H9 (cell line): ENCODE measurements around the gene WNT3A. TPM values are rescaled to one million over a fixed set of nuclear protein-coding genes. Genes with fewer than 3 reads are reported as not detected.

Experiments used
- DNase-seq: peaks from one replicate; pipeline ENCODE4 v3.0.0-alpha.2; 2017
- H2AFZ ChIP-seq: one replicate; pipeline ENCODE4 v1.6.1; 2013; ENCODE audit warnings: mild to moderate bottlenecking, low read length, control low read depth, moderate library complexity
- H2AK5ac ChIP-seq: 2 replicates; pipeline ENCODE4 v1.6.1; 2013; ENCODE audit warnings: low read length, control low read depth, mixed read lengths; ENCODE audit not compliant: insufficient read length
- H2BK120ac ChIP-seq: one replicate; pipeline ENCODE4 v1.6.1; 2013; ENCODE audit warnings: low read depth, mild to moderate bottlenecking, low read length, control low read depth, inconsistent platforms; ENCODE audit not compliant: poor library complexity, severe bottlenecking
- H2BK12ac ChIP-seq: 2 replicates; pipeline ENCODE4 v1.6.1; 2013; ENCODE audit warnings: low read length, control low read depth, mixed read lengths, low read depth; ENCODE audit not compliant: insufficient read length
- H2BK15ac ChIP-seq: 2 replicates; pipeline ENCODE4 v1.6.1; 2013; ENCODE audit warnings: low read depth, low read length, control low read depth
- H2BK20ac ChIP-seq: one replicate; pipeline ENCODE4 v1.6.1; 2013; ENCODE audit warnings: low read depth, mild to moderate bottlenecking, low read length, control low read depth, inconsistent platforms; ENCODE audit not compliant: poor library complexity, severe bottlenecking
- H2BK5ac ChIP-seq: 2 replicates; pipeline ENCODE4 v1.6.1; 2013; ENCODE audit warnings: low read length, control low read depth, mixed read lengths; ENCODE audit not compliant: insufficient read length
- H3K14ac ChIP-seq: 2 replicates; pipeline ENCODE4 v1.6.1; 2013; ENCODE audit warnings: low read length, control low read depth; ENCODE audit not compliant: insufficient read depth
- H3K18ac ChIP-seq: 2 replicates; pipeline ENCODE4 v1.6.1; 2013; ENCODE audit warnings: low read depth, mild to moderate bottlenecking, mixed read lengths, low read length, control low read depth; ENCODE audit not compliant: insufficient read length
- H3K23ac ChIP-seq: 2 replicates; pipeline ENCODE4 v1.6.1; 2013; ENCODE audit warnings: low read length, control low read depth, mixed read lengths, low read depth; ENCODE audit not compliant: insufficient read length
- H3K23me2 ChIP-seq: 2 replicates; pipeline ENCODE4 v1.6.1; 2013; ENCODE audit warnings: low read depth, mild to moderate bottlenecking, mixed read lengths, low read length, control low read depth; ENCODE audit not compliant: insufficient read length, poor library complexity, severe bottlenecking
- H3K27ac ChIP-seq: 2 replicates; pipeline ENCODE4 v1.5.1; 2013; ENCODE audit warnings: low read length, control low read depth, mixed read lengths, low read depth; ENCODE audit not compliant: insufficient read length
- H3K27me3 ChIP-seq: 2 replicates; pipeline ENCODE4 v1.6.1; 2013; ENCODE audit warnings: low read length, control low read depth, inconsistent platforms; ENCODE audit not compliant: insufficient read depth
- H3K4ac ChIP-seq: 2 replicates; pipeline ENCODE4 v1.6.1; 2013; ENCODE audit warnings: low read depth, mild to moderate bottlenecking, control low read depth, inconsistent platforms, low read length, moderate library complexity
- H3K4me1 ChIP-seq: 2 replicates; pipeline ENCODE4 v1.6.1; 2013; ENCODE audit warnings: low read length, control low read depth, inconsistent platforms; ENCODE audit not compliant: insufficient read depth
- H3K4me2 ChIP-seq: 2 replicates; pipeline ENCODE4 v1.6.1; 2013; ENCODE audit warnings: low read length, control low read depth, mixed read lengths; ENCODE audit not compliant: insufficient read length, insufficient read depth
- H3K56ac ChIP-seq: 2 replicates; pipeline ENCODE4 v1.6.1; 2013; ENCODE audit warnings: low read depth, mild to moderate bottlenecking, mixed read lengths, low read length, control low read depth; ENCODE audit not compliant: insufficient read length
- H3K79me1 ChIP-seq: 2 replicates; pipeline ENCODE4 v1.6.1; 2013; ENCODE audit warnings: low read depth, mild to moderate bottlenecking, moderate library complexity, low read length, control low read depth, inconsistent platforms; ENCODE audit not compliant: insufficient read depth, poor library complexity, severe bottlenecking
- H3K79me2 ChIP-seq: 2 replicates; pipeline ENCODE4 v1.6.1; 2013; ENCODE audit warnings: low read length, control low read depth, inconsistent platforms; ENCODE audit not compliant: insufficient read depth
- H3K9ac ChIP-seq: 2 replicates; pipeline ENCODE4 v1.6.1; 2013; ENCODE audit warnings: low read length, control low read depth, mixed read lengths; ENCODE audit not compliant: insufficient read length; ENCODE audit errors: extremely low read depth
- H3K9me3 ChIP-seq: one replicate; pipeline ENCODE4 v1.6.1; 2013; ENCODE audit warnings: low read depth, low read length, inconsistent platforms; ENCODE audit not compliant: control insufficient read depth
- H3T11ph ChIP-seq: one replicate; pipeline ENCODE4 v1.6.1; 2013; ENCODE audit warnings: mild to moderate bottlenecking, low read length, control low read depth, inconsistent platforms
- H4K20me1 ChIP-seq: one replicate; pipeline ENCODE4 v1.6.1; 2013; ENCODE audit not compliant: control insufficient read depth, insufficient read length, insufficient read depth
- H4K5ac ChIP-seq: 2 replicates; pipeline ENCODE4 v1.6.1; 2013; ENCODE audit warnings: low read depth, mild to moderate bottlenecking, mixed read lengths, low read length, control low read depth; ENCODE audit not compliant: insufficient read length
- H4K8ac ChIP-seq: replicated peaks from 2 replicates; pipeline ENCODE4 v1.6.1; 2013; ENCODE audit warnings: low read length, control low read depth, mixed read lengths, low read depth; ENCODE audit not compliant: insufficient read length
- H4K91ac ChIP-seq: 2 replicates; pipeline ENCODE4 v1.6.1; 2013; ENCODE audit warnings: low read depth, mild to moderate bottlenecking, moderate library complexity, mixed read lengths, low read length, control low read depth; ENCODE audit not compliant: insufficient read length
- H3K27ac Mint-ChIP-seq, 3 experiments: 2 replicates in 2 of 3; 3 replicates in 1 of 3; pipeline ENCODE4 v1.8.0; 2020 to 2021; ENCODE audit warnings: mixed read lengths in 3 of 3, mild to moderate bottlenecking in 1 of 3, moderate library complexity in 1 of 3
- H3K27me3 Mint-ChIP-seq: 2 replicates; pipeline ENCODE4 v1.8.0; 2021; ENCODE audit warnings: low read depth, mild to moderate bottlenecking, moderate library complexity, mixed read lengths
- H3K36me3 Mint-ChIP-seq, 3 experiments: 2 replicates in 2 of 3; 3 replicates in 1 of 3; pipeline ENCODE4 v1.8.0; 2020 to 2021; ENCODE audit warnings: low read depth in 3 of 3, mixed read lengths in 3 of 3; ENCODE audit not compliant: insufficient read depth in 1 of 3
- H3K4me1 Mint-ChIP-seq, 2 experiments: 2 replicates each; pipeline ENCODE4 v1.8.0; 2020; ENCODE audit warnings: mixed read lengths in 2 of 2
- H3K4me3 Mint-ChIP-seq, 2 experiments: 2 replicates in 1 of 2; 3 replicates in 1 of 2; pipeline ENCODE4 v1.8.0; 2020 to 2021; ENCODE audit warnings: mild to moderate bottlenecking in 2 of 2, mixed read lengths in 2 of 2, moderate library complexity in 1 of 2
- H3K9me3 Mint-ChIP-seq, 2 experiments: 2 replicates in 1 of 2; 3 replicates in 1 of 2; pipeline ENCODE4 v1.8.0; 2020; ENCODE audit warnings: mild to moderate bottlenecking in 2 of 2, mixed read lengths in 2 of 2, moderate library complexity in 1 of 2
- WGBS: extraction: QIAGEN DNeasy Blood & Tissue Kit; methylation state at CpG from one replicate; pipeline ENCODE4 v1.1.7; 2013; ENCODE audit warnings: missing lambda C conversion rate, low lambda C conversion rate, mixed read lengths; ENCODE audit not compliant: insufficient read length; ENCODE audit errors: extremely low coverage; 5-methylcytosine and 5-hydroxymethylcytosine counted together
- total RNA-seq: library from RNA; stranded (reverse); gene quantifications from 2 replicates; pipeline ENCODE4 v1.2.1, GENCODE V29; 2021
- TF ChIP-seq, protein P1 (sequence below): fragments of 200-600 bp; sonication (generic); conservative IDR thresholded peaks from 3 replicates; pipeline ENCODE4 v1.8.0; 2021; ENCODE audit warnings: antibody characterized with exemption, mild to moderate bottlenecking

WNT3A gene
- total RNA-seq, 1 experiment from 2014 or later: 0.17 TPM

GRCh38 chr1:228076796-228077430 is 70.1 kb downstream of the WNT3A start:
- H4K8ac ChIP-seq: no peak overlapping the region
- H3K27me3 ChIP-seq: peaks cover 49% of the 10 kb centered on the region; the same call in 1 of the 2 replicates
- peaks cover 90% of the 10 kb centered on the region for H3K27me3 Mint-ChIP-seq
- no peak overlapping the region for H3K14ac ChIP-seq
- H3K56ac ChIP-seq: no peak overlapping the region
- no peak overlapping the region for H3K4me2 ChIP-seq
- no peak overlapping the region for H2BK5ac ChIP-seq
- no peak overlapping the region for H2AFZ ChIP-seq
- TF ChIP-seq, protein P1, sequence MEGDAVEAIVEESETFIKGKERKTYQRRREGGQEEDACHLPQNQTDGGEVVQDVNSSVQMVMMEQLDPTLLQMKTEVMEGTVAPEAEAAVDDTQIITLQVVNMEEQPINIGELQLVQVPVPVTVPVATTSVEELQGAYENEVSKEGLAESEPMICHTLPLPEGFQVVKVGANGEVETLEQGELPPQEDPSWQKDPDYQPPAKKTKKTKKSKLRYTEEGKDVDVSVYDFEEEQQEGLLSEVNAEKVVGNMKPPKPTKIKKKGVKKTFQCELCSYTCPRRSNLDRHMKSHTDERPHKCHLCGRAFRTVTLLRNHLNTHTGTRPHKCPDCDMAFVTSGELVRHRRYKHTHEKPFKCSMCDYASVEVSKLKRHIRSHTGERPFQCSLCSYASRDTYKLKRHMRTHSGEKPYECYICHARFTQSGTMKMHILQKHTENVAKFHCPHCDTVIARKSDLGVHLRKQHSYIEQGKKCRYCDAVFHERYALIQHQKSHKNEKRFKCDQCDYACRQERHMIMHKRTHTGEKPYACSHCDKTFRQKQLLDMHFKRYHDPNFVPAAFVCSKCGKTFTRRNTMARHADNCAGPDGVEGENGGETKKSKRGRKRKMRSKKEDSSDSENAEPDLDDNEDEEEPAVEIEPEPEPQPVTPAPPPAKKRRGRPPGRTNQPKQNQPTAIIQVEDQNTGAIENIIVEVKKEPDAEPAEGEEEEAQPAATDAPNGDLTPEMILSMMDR: no peak
- H2BK15ac ChIP-seq: no peak overlapping the region
- H3K27ac Mint-ChIP-seq: no peak overlapping the region
- H2AK5ac ChIP-seq: no peak overlapping the region
- H3T11ph ChIP-seq: no peak overlapping the region
- peaks cover 21 to 40% of the 10 kb centered on the region in 2 experiments for H3K4me1 Mint-ChIP-seq
- no peak overlapping the region for H3K23ac ChIP-seq
- H3K79me1 ChIP-seq: no peaks in the 10 kb centered on the region
- H3K9me3 Mint-ChIP-seq: no peaks in the 10 kb centered on the region
- no peaks in the 10 kb centered on the region for H3K36me3 Mint-ChIP-seq
- no peak overlapping the region for H3K4me3 Mint-ChIP-seq
- H2BK20ac ChIP-seq: no peak overlapping the region
- H3K23me2 ChIP-seq: no peaks in the 10 kb centered on the region
- no peak for DNase-seq
- H4K5ac ChIP-seq: no peak overlapping the region
- no peak overlapping the region for H2BK12ac ChIP-seq
- H3K79me2 ChIP-seq: no peaks in the 10 kb centered on the region
- WGBS: no CpG with 5 or more reads among the region's 9 CpGs
- H3K27ac ChIP-seq: no peak overlapping the region
- H4K91ac ChIP-seq: no peak overlapping the region
- no peak overlapping the region for H3K18ac ChIP-seq
- H3K4ac ChIP-seq: no peak overlapping the region
- no peaks in the 10 kb centered on the region for H3K9me3 ChIP-seq
- no peaks in the 10 kb centered on the region; the same call in 1 of the 2 replicates for H3K4me1 ChIP-seq
- no peak overlapping the region for H2BK120ac ChIP-seq
- no peak overlapping the region for H3K9ac ChIP-seq
- H4K20me1 ChIP-seq: no peaks in the 10 kb centered on the region
